ENCODE results near the gene MBD6. TPM values are rescaled to one million over a fixed set of nuclear protein-coding genes. Genes with fewer than 3 reads are reported as not detected.

Gene MBD6
- total RNA-seq, 1 experiment from 2014 or later: 5.0 TPM

DNA sequence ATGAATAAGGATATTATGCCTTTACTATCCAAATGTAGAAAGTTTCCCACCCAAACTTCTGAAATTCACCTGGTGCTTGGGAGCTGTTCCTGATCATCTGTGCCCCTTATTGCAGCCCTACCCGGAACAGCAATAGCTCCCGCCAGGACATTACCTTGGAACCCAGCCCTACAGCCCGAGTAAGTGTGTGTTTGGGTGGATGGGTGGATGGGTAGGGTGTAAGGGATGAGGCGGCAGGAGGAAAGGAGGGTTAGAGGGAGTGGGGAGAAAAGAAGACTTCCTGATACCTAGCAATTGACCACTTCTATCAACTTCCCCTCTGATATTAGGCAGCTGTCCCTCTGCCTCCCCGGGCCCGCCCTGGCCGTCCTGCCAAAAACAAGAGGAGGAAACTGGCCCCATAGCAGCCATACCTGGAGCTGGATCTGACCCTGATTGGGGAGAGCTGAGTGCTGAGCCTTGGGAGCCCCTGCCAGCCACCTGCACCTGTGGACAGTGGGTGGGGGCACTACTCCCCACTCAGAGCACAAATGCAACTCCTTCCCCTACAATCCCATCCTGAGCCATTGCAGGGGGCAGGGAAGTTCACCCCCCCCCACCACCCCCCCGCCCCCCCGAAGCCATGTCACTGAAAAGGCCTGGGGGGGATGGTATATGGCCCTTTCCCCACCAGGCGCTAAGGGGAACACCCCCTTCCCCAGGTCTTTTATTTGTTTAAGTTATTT lies 6.4 kb downstream of the MBD6 start:
- no peak for DNase-seq (ENCODE audit: low read depth)

GRCh38 chr12:57529831-57530230 lies 7.2 kb downstream of the MBD6 start:
- DNase-seq (ENCODE audit: low read depth): no peak

GRCh38 chr12:57530396-57531142 lies 7.9 kb downstream of the MBD6 start:
- DNase-seq (ENCODE audit: low read depth): no peak

DNA sequence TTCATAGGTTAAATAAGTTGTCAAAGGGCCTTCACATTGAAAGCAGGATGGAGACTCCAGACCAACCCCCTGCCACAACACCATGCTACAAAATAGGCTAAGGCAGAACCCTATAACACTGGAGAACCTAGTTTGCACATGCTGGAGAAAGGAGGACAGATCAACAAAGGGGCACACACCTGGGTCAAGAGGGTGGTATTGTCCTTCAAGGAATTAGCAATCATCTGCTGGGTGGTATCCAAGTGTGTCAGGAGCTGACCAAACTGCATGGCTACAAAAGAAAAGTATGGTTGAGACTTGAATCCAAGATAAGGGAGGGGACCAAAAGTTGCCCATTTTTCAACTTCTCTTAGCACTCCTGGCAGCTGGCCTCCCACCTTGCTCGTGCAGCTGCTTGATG lies 9.2 kb downstream of the MBD6 start:
- no peak for DNase-seq (ENCODE audit: low read depth)

GRCh38 chr12:57533108-57533507 lies 10.5 kb downstream of the MBD6 start:
- DNase-seq (ENCODE audit: low read depth): no peak

DNA sequence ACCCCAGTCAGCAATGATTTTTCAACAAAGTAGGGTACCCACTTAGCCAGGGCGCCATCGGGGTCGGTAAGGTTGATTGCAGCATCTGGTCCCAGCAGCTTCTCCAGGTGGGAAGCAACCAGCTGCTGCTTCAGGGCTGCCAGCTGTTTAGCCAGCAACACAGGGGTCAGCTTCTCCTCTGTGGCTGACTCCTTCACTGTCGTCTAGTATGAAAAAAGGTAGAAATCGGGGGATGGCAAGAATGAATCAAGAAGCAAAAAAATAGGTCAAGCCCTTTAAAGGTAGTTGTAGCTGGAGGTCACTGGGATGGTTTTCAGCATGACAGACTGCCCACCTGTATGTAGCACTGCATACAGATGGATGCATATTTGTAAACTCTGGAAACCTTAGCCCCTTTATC lies 11.6 kb downstream of the MBD6 start:
- no peak for DNase-seq (ENCODE audit: low read depth)

GRCh38 chr12:57534991-57535543 lies 12.4 kb downstream of the MBD6 start:
- no peak for DNase-seq (ENCODE audit: low read depth)

DNA sequence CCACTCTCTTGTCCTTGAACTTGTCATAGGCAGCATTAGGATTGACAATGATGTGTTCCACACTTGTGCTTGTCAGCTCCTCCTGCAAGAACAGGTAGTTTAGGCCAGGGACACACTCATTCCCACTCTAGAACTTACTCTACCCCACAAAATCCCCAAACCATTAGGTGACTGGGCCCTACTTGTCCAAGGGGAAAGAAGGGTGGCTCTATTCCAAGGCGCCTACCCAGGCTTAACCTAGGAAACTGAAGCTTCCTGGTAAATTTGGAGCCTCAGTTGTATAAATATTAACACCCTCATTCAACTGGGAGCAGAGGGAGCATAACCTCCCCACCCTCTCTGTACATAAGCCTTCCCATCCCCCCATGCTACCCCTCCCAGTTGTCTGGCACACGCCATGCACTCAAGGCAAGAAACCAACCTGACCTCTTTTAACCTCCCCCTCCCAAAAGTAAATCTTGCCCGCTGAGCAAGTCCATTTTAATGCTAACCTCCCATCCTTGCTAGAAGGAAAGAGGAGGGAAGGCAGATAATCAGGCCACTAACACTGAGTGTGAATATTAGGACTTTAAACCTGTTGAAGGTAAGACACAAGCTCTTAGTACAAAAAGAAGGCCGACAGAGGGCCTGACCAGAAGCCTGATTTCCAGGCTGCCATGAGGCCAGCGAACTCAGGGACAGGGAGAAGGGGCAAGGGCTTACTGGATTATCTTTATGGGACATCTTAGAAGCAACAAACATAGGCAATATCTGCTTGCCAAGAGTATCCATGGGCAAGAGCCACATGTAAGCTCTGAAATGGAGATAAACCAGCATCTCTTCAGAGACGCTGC lies 13.4 kb downstream of the MBD6 start:
- DNase-seq (ENCODE audit: low read depth): no peak

GRCh38 chr12:57536597-57536942 lies 13.9 kb downstream of the MBD6 start:
- no peak for DNase-seq (ENCODE audit: low read depth)

- no peak for DNase-seq (ENCODE audit: low read depth)
Observed at GRCh38 chr12:57539134-57539768, 16.6 kb downstream of the MBD6 start.

GRCh38 chr12:57541001-57541400 lies 18.4 kb downstream of the MBD6 start:
- DNase-seq (ENCODE audit: low read depth): no peak

- DNase-seq (ENCODE audit: low read depth): no peak
Observed at GRCh38 chr12:57541717-57542116, 19.1 kb downstream of the MBD6 start.

- peak; percentile 25 for DNase-seq (ENCODE audit: low read depth)
Observed at GRCh38 chr12:57543581-57543980, 21.0 kb downstream of the MBD6 start.

DNA sequence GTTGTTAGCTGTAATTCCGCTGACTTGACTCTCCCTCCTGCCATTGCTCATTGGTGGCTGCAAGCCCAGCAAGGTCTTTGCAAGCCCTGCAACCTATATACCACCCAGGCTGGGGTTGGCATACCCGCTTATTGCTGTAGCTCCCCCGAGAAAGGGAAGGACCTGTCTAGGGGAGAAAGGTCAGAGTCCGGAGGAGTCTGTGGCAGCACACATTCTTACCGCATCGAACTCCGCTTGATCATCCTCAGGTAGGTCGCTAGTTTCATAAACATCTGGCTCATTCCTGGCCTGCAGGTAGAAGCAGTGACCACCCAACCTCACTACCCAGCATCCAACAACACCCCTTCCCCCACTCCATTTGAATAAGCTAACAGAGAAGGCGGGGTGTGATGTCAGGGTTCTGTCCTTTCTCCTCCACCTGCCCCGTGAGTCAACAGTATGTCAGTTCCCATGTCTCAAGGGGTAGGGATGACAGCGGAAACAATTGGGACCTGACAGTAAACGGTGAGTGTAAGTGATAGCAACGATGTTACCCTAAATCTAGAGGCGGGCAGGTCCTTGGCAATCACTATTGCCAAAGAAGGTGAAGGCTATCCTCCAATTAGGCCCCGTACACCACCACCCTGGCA lies 23.3 kb downstream of the MBD6 start:
- DNase-seq (ENCODE audit: low read depth): no peak

- peak; percentile 97 for DNase-seq (ENCODE audit: low read depth)
Observed at GRCh38 chr12:57546438-57547287, 24.0 kb downstream of the MBD6 start, which contains the start of gene DCTN2. DCTN2 (minus strand) TSS chr12:57547192; CDS start chr12:57547063, 129 bp downstream.

GRCh38 chr12:57547288-57548012 lies 24.8 kb downstream of the MBD6 start:
- DNase-seq (ENCODE audit: low read depth): no peak

GRCh38 chr12:57548013-57548315 lies 25.3 kb downstream of the MBD6 start:
- no peak for DNase-seq (ENCODE audit: low read depth)

- no peak for DNase-seq (ENCODE audit: low read depth)
Observed at GRCh38 chr12:57548488-57548887, 25.9 kb downstream of the MBD6 start.

GRCh38 chr12:57549203-57549908 lies 26.7 kb downstream of the MBD6 start:
- no peak for DNase-seq (ENCODE audit: low read depth)
